ENCODE measurements around the gene AKAP6. TPM values are rescaled to one million over a fixed set of nuclear protein-coding genes. Genes with fewer than 3 reads are reported as not detected.

Gene AKAP6
- total RNA-seq, 1 donor from 2014 or later: 3.6 TPM

GRCh38 chr14:32821964-32822653 lies 493.0 kb downstream of the AKAP6 start:
- TF ChIP-seq, protein P1, sequence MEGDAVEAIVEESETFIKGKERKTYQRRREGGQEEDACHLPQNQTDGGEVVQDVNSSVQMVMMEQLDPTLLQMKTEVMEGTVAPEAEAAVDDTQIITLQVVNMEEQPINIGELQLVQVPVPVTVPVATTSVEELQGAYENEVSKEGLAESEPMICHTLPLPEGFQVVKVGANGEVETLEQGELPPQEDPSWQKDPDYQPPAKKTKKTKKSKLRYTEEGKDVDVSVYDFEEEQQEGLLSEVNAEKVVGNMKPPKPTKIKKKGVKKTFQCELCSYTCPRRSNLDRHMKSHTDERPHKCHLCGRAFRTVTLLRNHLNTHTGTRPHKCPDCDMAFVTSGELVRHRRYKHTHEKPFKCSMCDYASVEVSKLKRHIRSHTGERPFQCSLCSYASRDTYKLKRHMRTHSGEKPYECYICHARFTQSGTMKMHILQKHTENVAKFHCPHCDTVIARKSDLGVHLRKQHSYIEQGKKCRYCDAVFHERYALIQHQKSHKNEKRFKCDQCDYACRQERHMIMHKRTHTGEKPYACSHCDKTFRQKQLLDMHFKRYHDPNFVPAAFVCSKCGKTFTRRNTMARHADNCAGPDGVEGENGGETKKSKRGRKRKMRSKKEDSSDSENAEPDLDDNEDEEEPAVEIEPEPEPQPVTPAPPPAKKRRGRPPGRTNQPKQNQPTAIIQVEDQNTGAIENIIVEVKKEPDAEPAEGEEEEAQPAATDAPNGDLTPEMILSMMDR (IDR thresholded peaks at IDR 0.05): no peak
- Mint-ChIP-seq H3K4me3 (ENCODE audit: unreplicated experiment) (no peak overlapping the region), H3K4me1 (ENCODE audit: low read depth) (peaks cover 40% of the 10 kb centered on the region), H3K9me3 (ENCODE audit: low read depth) (no peaks in the 10 kb centered on the region), H3K36me3 (ENCODE audit: low read depth) (no peaks in the 10 kb centered on the region), H3K27me3 (ENCODE audit: low read depth) (no peaks in the 10 kb centered on the region), H3K27ac (ENCODE audit: unreplicated experiment) (no peak overlapping the region)
- DNase-seq (ENCODE audit: low spot score): no peak

DNA sequence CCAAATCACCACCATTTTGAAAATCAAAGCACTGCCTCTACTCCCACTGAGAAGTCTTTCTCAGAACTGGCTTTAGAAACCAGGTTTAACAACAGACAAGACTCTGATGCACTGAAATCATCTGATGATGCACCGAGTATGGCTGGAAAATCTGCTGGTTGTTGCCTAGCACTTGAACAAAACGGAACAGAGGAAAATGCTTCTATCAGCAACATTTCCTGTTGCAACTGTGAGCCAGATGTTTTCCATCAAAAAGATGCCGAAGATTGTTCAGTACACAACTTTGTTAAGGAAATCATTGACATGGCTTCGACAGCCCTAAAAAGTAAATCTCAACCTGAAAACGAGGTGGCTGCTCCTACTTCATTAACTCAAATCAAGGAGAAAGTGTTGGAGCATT lies 494.6 kb downstream of the AKAP6 start:
- Mint-ChIP-seq H3K36me3 (ENCODE audit: low read depth) (no peaks in the 10 kb centered on the region), H3K4me1 (ENCODE audit: low read depth) (peaks cover 46% of the 10 kb centered on the region), H3K9me3 (ENCODE audit: low read depth) (no peaks in the 10 kb centered on the region), H3K4me3 (ENCODE audit: unreplicated experiment) (no peak overlapping the region), H3K27ac (ENCODE audit: unreplicated experiment) (no peak overlapping the region), H3K27me3 (ENCODE audit: low read depth) (no peaks in the 10 kb centered on the region)
- TF ChIP-seq, protein P1 (IDR thresholded peaks at IDR 0.05): no peak
- DNase-seq (ENCODE audit: low spot score): no peak

DNA sequence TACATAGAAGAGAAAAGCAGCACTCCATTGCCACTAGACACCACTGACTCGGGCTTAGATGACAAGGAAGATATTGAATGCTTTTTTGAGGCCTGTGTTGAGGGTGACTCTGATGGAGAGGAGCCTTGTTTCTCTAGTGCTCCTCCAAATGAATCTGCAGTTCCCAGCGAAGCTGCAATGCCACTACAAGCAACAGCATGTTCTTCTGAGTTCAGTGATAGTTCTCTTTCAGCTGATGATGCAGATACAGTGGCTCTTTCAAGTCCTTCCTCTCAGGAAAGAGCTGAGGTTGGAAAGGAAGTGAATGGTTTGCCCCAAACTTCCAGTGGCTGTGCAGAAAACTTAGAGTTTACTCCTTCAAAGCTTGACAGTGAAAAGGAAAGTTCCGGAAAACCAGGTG lies 495.1 kb downstream of the AKAP6 start:
- Mint-ChIP-seq H3K4me3 (ENCODE audit: unreplicated experiment) (no peak overlapping the region), H3K4me1 (ENCODE audit: low read depth) (peaks cover 50% of the 10 kb centered on the region), H3K27ac (ENCODE audit: unreplicated experiment) (no peak overlapping the region), H3K36me3 (ENCODE audit: low read depth) (no peaks in the 10 kb centered on the region), H3K9me3 (ENCODE audit: low read depth) (no peaks in the 10 kb centered on the region), H3K27me3 (ENCODE audit: low read depth) (no peaks in the 10 kb centered on the region)
- TF ChIP-seq, protein P1 (IDR thresholded peaks at IDR 0.05): no peak
- no peak for DNase-seq (ENCODE audit: low spot score)

DNA sequence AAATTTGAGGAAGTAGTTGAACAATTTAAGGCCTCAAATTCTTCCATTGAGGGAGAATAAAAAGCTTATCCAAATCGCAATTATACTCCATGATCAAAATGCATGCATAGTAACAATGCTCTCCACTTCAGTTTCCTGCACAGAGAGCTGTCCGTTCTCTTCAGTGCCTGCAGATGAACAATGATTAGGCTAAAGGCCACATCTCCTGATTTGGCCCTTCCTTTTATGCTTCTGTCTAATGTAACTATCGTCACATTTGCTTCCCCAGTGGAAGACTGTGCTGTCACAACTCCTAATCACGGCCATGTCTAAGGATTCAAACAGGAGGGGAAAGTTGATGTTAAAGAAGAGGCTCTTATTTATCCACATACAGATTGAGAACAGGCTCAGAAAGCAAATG lies 496.0 kb downstream of the AKAP6 start:
- H3K4me3 Mint-ChIP-seq (ENCODE audit: unreplicated experiment): no peak overlapping the region
- no peaks in the 10 kb centered on the region for H3K9me3 Mint-ChIP-seq (ENCODE audit: low read depth)
- H3K27ac Mint-ChIP-seq (ENCODE audit: unreplicated experiment): no peak overlapping the region
- no peaks in the 10 kb centered on the region for H3K27me3 Mint-ChIP-seq (ENCODE audit: low read depth)
- peaks cover 43% of the 10 kb centered on the region for H3K4me1 Mint-ChIP-seq (ENCODE audit: low read depth)
- H3K36me3 Mint-ChIP-seq (ENCODE audit: low read depth): no peaks in the 10 kb centered on the region
- TF ChIP-seq, protein P1 (IDR thresholded peaks at IDR 0.05): no peak
- DNase-seq (ENCODE audit: low spot score): no peak

DNA sequence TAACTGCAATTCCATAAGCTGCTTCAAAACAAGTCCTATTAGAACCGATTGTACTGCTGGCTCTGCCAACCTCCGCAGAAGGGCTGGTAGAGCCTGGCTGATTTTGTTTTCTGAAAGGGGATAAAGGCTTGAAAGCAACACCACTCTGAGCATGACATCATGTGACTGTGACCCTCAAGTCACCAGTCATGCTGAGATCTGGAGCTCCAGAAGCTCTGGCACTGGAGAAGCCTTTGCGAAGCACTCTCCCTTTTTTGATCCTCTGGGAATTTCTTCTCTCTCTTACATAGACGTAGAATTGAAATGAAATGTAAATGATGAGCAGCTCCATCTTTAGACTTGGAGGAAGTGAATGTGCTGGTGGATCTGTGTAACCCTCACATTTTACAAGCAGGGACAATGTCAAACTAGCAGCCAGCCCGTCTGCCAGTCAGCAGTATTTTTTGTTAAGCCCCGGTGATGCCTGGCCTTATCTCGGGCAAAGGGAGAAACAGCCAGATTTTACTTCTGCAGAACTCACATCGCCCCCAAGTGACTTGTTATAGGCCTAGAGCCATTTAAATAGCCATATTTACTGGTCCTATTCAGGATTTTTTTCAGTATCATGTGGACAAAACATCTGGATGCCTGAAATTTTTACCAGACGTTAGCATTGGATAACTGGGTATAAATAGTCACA lies 497.4 kb downstream of the AKAP6 start:
- peaks cover 35% of the 10 kb centered on the region for H3K4me1 Mint-ChIP-seq (ENCODE audit: low read depth)
- DNase-seq (ENCODE audit: low spot score): no peak

More for the DNA sequence above, 497.4 kb downstream of the AKAP6 start:
- no peaks in the 10 kb centered on the region for H3K36me3 Mint-ChIP-seq (ENCODE audit: low read depth)
- no peaks in the 10 kb centered on the region for H3K9me3 Mint-ChIP-seq (ENCODE audit: low read depth)
- H3K4me3 Mint-ChIP-seq (ENCODE audit: unreplicated experiment): no peak overlapping the region
- TF ChIP-seq, protein P1 (IDR thresholded peaks at IDR 0.05): peak; percentile 66
- H3K27ac Mint-ChIP-seq (ENCODE audit: unreplicated experiment): no peak overlapping the region
- H3K27me3 Mint-ChIP-seq (ENCODE audit: low read depth): no peaks in the 10 kb centered on the region

Data from chondrocyte (in vitro differentiated cells).